ENCODE data around the gene ADSS2. TPM values are rescaled to one million over a fixed set of nuclear protein-coding genes. Genes with fewer than 3 reads are reported as not detected.

The ADSS2 gene
- total and polyA plus RNA-seq, 2 donors (not counting 3 experiments of a cell fraction or from before 2014, with no cell fraction given): 35.5 to 90.6 TPM

- ChIA-PET CTCF (interaction anchor here (0.8 to 1.6 kb wide), 2 partner anchors 11 to 113 kb away, joined by 3 read pairs; no protein-coding TSS in a partner anchor), POLR2A (no interaction called here)
- H4K20me1 ChIP-seq (replicated peaks; ENCODE audit: control insufficient read depth, extremely low read depth, insufficient read depth, low read length): no peaks in the 10 kb centered on the region
- DNase-seq (ENCODE audit: low read depth, low spot score): no peak
- no TSS peak for BruUV-seq (replicated peaks)
- no peaks in the 10 kb centered on the region for H3K9me1 ChIP-seq (replicated peaks; ENCODE audit: control insufficient read depth, extremely low read depth, insufficient read depth, low read length)
- no peak for TF ChIP-seq POLR2A (IDR thresholded peaks at IDR 0.05; ENCODE audit: low read depth, low read length)
- TF ChIP-seq MAX (IDR thresholded peaks at IDR 0.05; ENCODE audit: insufficient read depth, insufficient read length): no peak
- no peak for TF ChIP-seq GATA2 (IDR thresholded peaks at IDR 0.05; ENCODE audit: insufficient read depth, insufficient read length, low read depth, low read length)
- TF ChIP-seq FOS (IDR thresholded peaks at IDR 0.05; ENCODE audit: borderline replicate concordance, insufficient read depth, low read length): no peak
- TF ChIP-seq CTCF (IDR thresholded peaks at IDR 0.05; ENCODE audit: extremely low read depth in 1 of 2, insufficient read depth in 1 of 2, low read depth in 1 of 2, low read length in 2 of 2): no peak
- H3K27ac ChIP-seq (ENCODE audit: insufficient read depth, low read depth, low read length): no peak overlapping the region
- no peaks in the 10 kb centered on the region for H3K9me3 ChIP-seq (replicated peaks; ENCODE audit: control insufficient read depth, insufficient read depth, low read length)
- H3K9ac ChIP-seq (replicated peaks; ENCODE audit: extremely low read depth, insufficient read depth, low read length): no peak overlapping the region
- dilution Hi-C loops (cut with MboI; ENCODE audit: extremely low pct_ligation_motif_present, low sequenced_read_pairs): no loop called here
- no peaks in the 10 kb centered on the region for H3K4me1 ChIP-seq (ENCODE audit: control insufficient read depth, extremely low read depth, insufficient read depth, low read length)
- no peaks in the 10 kb centered on the region for H3K27me3 ChIP-seq (ENCODE audit: control insufficient read depth in 2 of 2, insufficient read depth in 2 of 2, low read length in 2 of 2)
- H3K79me2 ChIP-seq (ENCODE audit: control insufficient read depth, insufficient read depth, low read length): peaks cover 7% of the 10 kb centered on the region
- intact Hi-C loops (cut with micrococcal nuclease): no loop called here
- peaks cover 41 to 42% of the 10 kb centered on the region in 2 experiments for H3K36me3 ChIP-seq (ENCODE audit: control insufficient read depth in 2 of 2, extremely low read depth in 1 of 2, insufficient read depth in 2 of 2, low read length in 2 of 2)
- H2AFZ ChIP-seq (ENCODE audit: low read depth, low read length): no peak overlapping the region
- no peak overlapping the region for H3K4me2 ChIP-seq (ENCODE audit: insufficient read depth, low read length)
- FAIRE-seq: no peak
- no peak overlapping the region for H3K4me3 ChIP-seq (replicated peaks in 1 of 3; ENCODE audit: insufficient read depth in 1 of 3, low read depth in 1 of 3, low read length in 3 of 3)
Measured at GRCh38 chr1:244412176-244412575, 39.5 kb downstream of the ADSS2 start.

GRCh38 chr1:244409701-244410100 is 42.0 kb downstream of the ADSS2 start:
- no peak overlapping the region for H3K9ac ChIP-seq (replicated peaks; ENCODE audit: extremely low read depth, insufficient read depth, low read length)
- H3K4me2 ChIP-seq (ENCODE audit: insufficient read depth, low read length): no peak overlapping the region
- no peak overlapping the region for H2AFZ ChIP-seq (ENCODE audit: low read depth, low read length)
- no peak for DNase-seq (ENCODE audit: low read depth, low spot score)
- no peak for TF ChIP-seq JUN (IDR thresholded peaks at IDR 0.05; ENCODE audit: borderline replicate concordance, insufficient read depth, insufficient read length, low read depth)
- no peak for TF ChIP-seq MAX (IDR thresholded peaks at IDR 0.05; ENCODE audit: insufficient read depth, insufficient read length)
- TF ChIP-seq CTCF (IDR thresholded peaks at IDR 0.05; ENCODE audit: extremely low read depth in 1 of 2, insufficient read depth in 1 of 2, low read depth in 1 of 2, low read length in 2 of 2): no peak
- no peak for TF ChIP-seq MYC (IDR thresholded peaks at IDR 0.05; ENCODE audit: low read depth, low read length)
- no peak for TF ChIP-seq POLR2AphosphoS5 (IDR thresholded peaks at IDR 0.05; ENCODE audit: insufficient read depth, low read depth, low read length)
- TF ChIP-seq POLR2A (IDR thresholded peaks at IDR 0.05; ENCODE audit: low read depth, low read length): no peak
- TF ChIP-seq EZH2 (IDR thresholded peaks at IDR 0.05; ENCODE audit: borderline replicate concordance, low read depth, low read length, severe bottlenecking): no peak
- peak; percentile 24 for TF ChIP-seq GATA2 (IDR thresholded peaks at IDR 0.05; ENCODE audit: insufficient read depth, insufficient read length, low read depth, low read length)
- CTCF ChIA-PET: no interaction called here
- peaks cover 33 to 36% of the 10 kb centered on the region in 2 experiments for H3K36me3 ChIP-seq (ENCODE audit: control insufficient read depth in 2 of 2, extremely low read depth in 1 of 2, insufficient read depth in 2 of 2, low read length in 2 of 2)
- H3K4me1 ChIP-seq (ENCODE audit: control insufficient read depth, extremely low read depth, insufficient read depth, low read length): no peaks in the 10 kb centered on the region
- dilution Hi-C loops (cut with MboI; ENCODE audit: extremely low pct_ligation_motif_present, low sequenced_read_pairs): no loop called here
- no peaks in the 10 kb centered on the region for H4K20me1 ChIP-seq (replicated peaks; ENCODE audit: control insufficient read depth, extremely low read depth, insufficient read depth, low read length)
- no peak for FAIRE-seq
- BruUV-seq (replicated peaks): no TSS peak
- H3K27me3 ChIP-seq (ENCODE audit: control insufficient read depth in 2 of 2, insufficient read depth in 2 of 2, low read length in 2 of 2): no peaks in the 10 kb centered on the region
- POLR2A ChIA-PET: no interaction called here
- intact Hi-C loops (cut with micrococcal nuclease): no loop called here
- no peaks in the 10 kb centered on the region for H3K9me3 ChIP-seq (replicated peaks; ENCODE audit: control insufficient read depth, insufficient read depth, low read length)
- no peak overlapping the region for H3K4me3 ChIP-seq (replicated peaks in 1 of 3; ENCODE audit: insufficient read depth in 1 of 3, low read depth in 1 of 3, low read length in 3 of 3)
- peaks cover 7% of the 10 kb centered on the region for H3K79me2 ChIP-seq (ENCODE audit: control insufficient read depth, insufficient read depth, low read length)
- no peak overlapping the region for H3K27ac ChIP-seq (ENCODE audit: insufficient read depth, low read depth, low read length)
- H3K9me1 ChIP-seq (replicated peaks; ENCODE audit: control insufficient read depth, extremely low read depth, insufficient read depth, low read length): no peaks in the 10 kb centered on the region
